Endothelial cell of umbilical vein (primary cell): ENCODE results near the gene DPM2. TPM values are rescaled to one million over a fixed set of nuclear protein-coding genes. Genes with fewer than 3 reads are reported as not detected.
A peak's percentile ranks its signal among the peaks of the same experiment; 100 is the strongest.

Experiments used
- BruUV-seq: library from RNA; stranded (reverse); fragments of 400-500 nt; replicated peaks from 2 replicates; lab custom pipeline; 2021; lab: Mats Ljungman, UMichigan
- CTCF ChIA-PET: fragments of 300-600, 350-600 bp; sonication (Branson Sonifier 250); formaldehyde crosslinking; loops from one replicate; lab custom pipeline; 2021; ENCODE audit warnings: antibody characterized with exemption, inconsistent platforms; lab: Charles Lee
- POLR2A ChIA-PET: fragments of 300-600, 350-600 bp; sonication (Branson Sonifier 250); formaldehyde crosslinking; loops from one replicate; lab custom pipeline; 2021; ENCODE audit warnings: antibody characterized with exemption, inconsistent platforms; lab: Charles Lee
- DNase-seq: peaks from one replicate; pipeline ENCODE4 v3.0.0-alpha.2; 2011; ENCODE audit warnings: low read depth, low spot score
- FAIRE-seq: peaks from 2 replicates; lab custom pipeline; 2011; peaks lifted over from hg19 to GRCh38; lab: Jason Lieb, UNC
- H2AFZ ChIP-seq: 2 replicates; pipeline ENCODE4 v1.6.0; 2012; ENCODE audit warnings: low read depth, low read length, control low read depth, inconsistent platforms
- H3K27ac ChIP-seq: 2 replicates; pipeline ENCODE4 v1.5.1; 2011; ENCODE audit warnings: low read depth, mild to moderate bottlenecking, control low read depth, low read length, moderate library complexity; ENCODE audit not compliant: insufficient read depth
- H3K27me3 ChIP-seq, 2 experiments: 2 replicates each; pipeline versions ENCODE4 v1.6.0 to v1.6.1; 2011; ENCODE audit warnings: low read length in 2 of 2, mixed read lengths in 1 of 2; ENCODE audit not compliant: control insufficient read depth in 2 of 2, insufficient read depth in 2 of 2
- H3K36me3 ChIP-seq, 2 experiments: 2 replicates in 1 of 2; 3 replicates in 1 of 2; pipeline ENCODE4 v1.5.1; 2011; ENCODE audit warnings: low read length in 2 of 2, mild to moderate bottlenecking in 1 of 2, moderate library complexity in 1 of 2; ENCODE audit not compliant: control insufficient read depth in 2 of 2, insufficient read depth in 2 of 2; ENCODE audit errors: extremely low read depth in 1 of 2
- H3K4me1 ChIP-seq: 3 replicates; pipeline ENCODE4 v1.5.1; 2011; ENCODE audit warnings: mild to moderate bottlenecking, low read length; ENCODE audit not compliant: control insufficient read depth, insufficient read depth; ENCODE audit errors: extremely low read depth
- H3K4me2 ChIP-seq: 2 replicates; pipeline ENCODE4 v1.6.1; 2011; ENCODE audit warnings: low read length, control low read depth, mixed read lengths; ENCODE audit not compliant: insufficient read depth
- H3K4me3 ChIP-seq, 3 experiments: fragments of 200-600 bp in 1 of 3; sonication (generic), shearing (Covaris generic) in 1 of 3; replicated peaks in 1 of 3; 2 replicates each; pipeline ENCODE4 v1.5.1; 2011 to 2016; ENCODE audit warnings: control low read depth in 3 of 3, low read length in 3 of 3, mild to moderate bottlenecking in 2 of 3, inconsistent platforms in 1 of 3, low read depth in 1 of 3, moderate library complexity in 1 of 3; ENCODE audit not compliant: insufficient read depth in 1 of 3
- H3K79me2 ChIP-seq: 2 replicates; pipeline ENCODE4 v1.6.0; 2012; ENCODE audit warnings: low read length, inconsistent platforms; ENCODE audit not compliant: control insufficient read depth, insufficient read depth
- H3K9ac ChIP-seq: replicated peaks from 2 replicates; pipeline ENCODE3; 2011; ENCODE audit warnings: low read length, control low read depth; ENCODE audit not compliant: insufficient read depth; ENCODE audit errors: extremely low read depth
- H3K9me1 ChIP-seq: replicated peaks from 3 replicates; pipeline ENCODE4 v1.6.0; 2011; ENCODE audit warnings: mild to moderate bottlenecking, low read length; ENCODE audit not compliant: control insufficient read depth, insufficient read depth; ENCODE audit errors: extremely low read depth
- H3K9me3 ChIP-seq: replicated peaks from 2 replicates; pipeline ENCODE4 v1.5.1; 2012; ENCODE audit warnings: low read length, inconsistent platforms; ENCODE audit not compliant: control insufficient read depth, insufficient read depth
- H4K20me1 ChIP-seq: replicated peaks from 2 replicates; pipeline ENCODE3; 2011; ENCODE audit warnings: mild to moderate bottlenecking, low read length; ENCODE audit not compliant: control insufficient read depth, insufficient read depth; ENCODE audit errors: extremely low read depth
- EZH2 ChIP-seq: IDR thresholded peaks from 2 replicates; pipeline ENCODE4 v1.6.1; 2012; ENCODE audit warnings: borderline replicate concordance, low read depth, mild to moderate bottlenecking, moderate library complexity, low read length, inconsistent platforms; ENCODE audit not compliant: severe bottlenecking
- FOS ChIP-seq: IDR thresholded peaks from 2 replicates; pipeline ENCODE4 v1.6.1; 2011; ENCODE audit warnings: mild to moderate bottlenecking, low read length, moderate library complexity, borderline replicate concordance; ENCODE audit not compliant: insufficient read depth
- GATA2 ChIP-seq: IDR thresholded peaks from 2 replicates; pipeline ENCODE4 v1.7.0; 2011; ENCODE audit warnings: low read depth, mild to moderate bottlenecking, moderate library complexity, mixed read lengths, low read length; ENCODE audit not compliant: insufficient read length, insufficient read depth
- JUN ChIP-seq: IDR thresholded peaks from 2 replicates; pipeline ENCODE4 v1.6.1; 2011; ENCODE audit warnings: borderline replicate concordance, low read depth; ENCODE audit not compliant: insufficient read length, insufficient read depth
- MYC ChIP-seq: IDR thresholded peaks from one replicate; pipeline ENCODE4 v1.6.1; 2011; ENCODE audit warnings: mild to moderate bottlenecking, low read depth, low read length
- POLR2A ChIP-seq: IDR thresholded peaks from 2 replicates; pipeline ENCODE4 v1.6.1; 2012; ENCODE audit warnings: low read depth, mild to moderate bottlenecking, control low read depth, low read length
- POLR2AphosphoS5 ChIP-seq: IDR thresholded peaks from 2 replicates; pipeline ENCODE4 v1.6.1; 2012; ENCODE audit warnings: low read depth, mild to moderate bottlenecking, control low read depth, low read length, moderate library complexity; ENCODE audit not compliant: insufficient read depth
- dilution Hi-C: fragments of 300-500 bp; cut with MboI; formaldehyde crosslinking; loops from one replicate; pipeline ENCODE4 v1.15.0; 2019; ENCODE audit warnings: low sequenced_read_pairs; ENCODE audit not compliant: extremely low pct_ligation_motif_present
- intact Hi-C: fragments of 100-400 bp; cut with micrococcal nuclease; formaldehyde crosslinking; loops from one replicate; pipeline ENCODE4 v1.10.0; 2022
- polyA plus RNA-seq, 4 experiments: library from polyadenylated mRNA; depleted of rRNA in 3 of 4; stranded (reverse) in 3 of 4; unstranded in 1 of 4; fragments of >200 nt; gene quantifications; 2 replicates each; pipeline versions ENCODE4 v1.2.1 to v1.2.3, GENCODE V29; 2011 to 2012; ENCODE audit warnings: missing spikeins in 1 of 4
- total RNA-seq: library from RNA; stranded (reverse); gene quantifications from 2 replicates; pipeline ENCODE4 v1.2.3, GENCODE V29; 2021
- TF ChIP-seq, protein P1 (sequence below), 2 donors: IDR thresholded peaks; 1 replicate in 1 of 2; 2 replicates in 1 of 2; pipeline ENCODE4 v1.5.1; 2011; ENCODE audit warnings: low read length in 2 of 2, mild to moderate bottlenecking in 2 of 2, moderate library complexity in 2 of 2, control low read depth in 1 of 2, inconsistent platforms in 1 of 2, low read depth in 1 of 2; ENCODE audit not compliant: insufficient read depth in 1 of 2; ENCODE audit errors: extremely low read depth in 1 of 2
- TF ChIP-seq, protein P2 (sequence below): IDR thresholded peaks from 2 replicates; pipeline ENCODE4 v1.6.1; 2011; ENCODE audit not compliant: insufficient read depth, insufficient read length

Gene DPM2
- total and polyA plus RNA-seq, 2 donors (not counting 3 experiments of a cell fraction or from before 2014, with no cell fraction given): 47.9 to 63.9 TPM

DNA sequence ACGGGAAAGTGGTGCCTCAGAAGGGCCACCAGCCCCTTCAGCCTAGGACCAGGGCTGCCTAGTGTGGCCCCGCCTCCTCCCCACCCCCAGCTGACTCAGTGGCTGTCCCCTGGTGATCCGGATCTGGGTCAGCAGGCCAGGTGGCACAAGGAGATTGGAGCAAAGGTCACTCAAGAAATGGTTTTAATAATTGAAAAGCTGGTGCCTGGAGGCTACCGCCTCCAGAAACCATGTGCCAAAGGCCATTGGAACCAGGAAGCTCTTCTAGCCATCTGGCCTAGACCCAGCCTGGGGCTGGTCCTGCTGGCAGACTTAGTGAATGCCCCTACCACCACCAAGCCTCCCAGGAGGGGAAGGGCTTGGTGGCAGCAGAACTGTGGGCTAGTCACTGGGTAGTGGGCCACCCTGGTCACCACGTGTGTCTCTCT is 22.3 kb downstream of the DPM2 start:
- H3K9ac ChIP-seq: no peak overlapping the region
- intact Hi-C loops (loop anchor here (5.0 to 10.0 kb wide), 2 partner anchors 391 to 413 kb away; no protein-coding TSS in a partner anchor), dilution Hi-C loops (no loop called here)
- peaks cover 12% of the 10 kb centered on the region for H3K79me2 ChIP-seq
- no TSS peak for BruUV-seq
- FAIRE-seq (no peak), DNase-seq (no peak)
- no peaks in the 10 kb centered on the region for H3K27me3 ChIP-seq
- no peaks in the 10 kb centered on the region for H3K9me3 ChIP-seq
- POLR2A ChIA-PET: no interaction called here
- no peak overlapping the region for H3K4me2 ChIP-seq
- CTCF ChIA-PET: interaction anchor here (1.2 to 2.3 kb wide), 3 partner anchors 8 to 181 kb away, joined by 3 to 9 read pairs (median 6); partner anchors contain the start of genes ST6GALNAC6 and TOR2A
- TF ChIP-seq, protein P1, sequence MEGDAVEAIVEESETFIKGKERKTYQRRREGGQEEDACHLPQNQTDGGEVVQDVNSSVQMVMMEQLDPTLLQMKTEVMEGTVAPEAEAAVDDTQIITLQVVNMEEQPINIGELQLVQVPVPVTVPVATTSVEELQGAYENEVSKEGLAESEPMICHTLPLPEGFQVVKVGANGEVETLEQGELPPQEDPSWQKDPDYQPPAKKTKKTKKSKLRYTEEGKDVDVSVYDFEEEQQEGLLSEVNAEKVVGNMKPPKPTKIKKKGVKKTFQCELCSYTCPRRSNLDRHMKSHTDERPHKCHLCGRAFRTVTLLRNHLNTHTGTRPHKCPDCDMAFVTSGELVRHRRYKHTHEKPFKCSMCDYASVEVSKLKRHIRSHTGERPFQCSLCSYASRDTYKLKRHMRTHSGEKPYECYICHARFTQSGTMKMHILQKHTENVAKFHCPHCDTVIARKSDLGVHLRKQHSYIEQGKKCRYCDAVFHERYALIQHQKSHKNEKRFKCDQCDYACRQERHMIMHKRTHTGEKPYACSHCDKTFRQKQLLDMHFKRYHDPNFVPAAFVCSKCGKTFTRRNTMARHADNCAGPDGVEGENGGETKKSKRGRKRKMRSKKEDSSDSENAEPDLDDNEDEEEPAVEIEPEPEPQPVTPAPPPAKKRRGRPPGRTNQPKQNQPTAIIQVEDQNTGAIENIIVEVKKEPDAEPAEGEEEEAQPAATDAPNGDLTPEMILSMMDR (IDR thresholded peaks at IDR 0.05; ENCODE audit: extremely low read depth in 1 of 2, insufficient read depth in 1 of 2, low read depth in 1 of 2, low read length in 2 of 2): no peak
- TF ChIP-seq MYC (no peak), GATA2 (no peak), FOS (no peak), POLR2AphosphoS5 (no peak), EZH2 (no peak), POLR2A (no peak), JUN (no peak)
- TF ChIP-seq, protein P2, sequence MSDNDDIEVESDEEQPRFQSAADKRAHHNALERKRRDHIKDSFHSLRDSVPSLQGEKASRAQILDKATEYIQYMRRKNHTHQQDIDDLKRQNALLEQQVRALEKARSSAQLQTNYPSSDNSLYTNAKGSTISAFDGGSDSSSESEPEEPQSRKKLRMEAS: no peak
- H4K20me1 ChIP-seq: no peaks in the 10 kb centered on the region
- H3K4me3 ChIP-seq: no peak overlapping the region
- peaks cover 0 to 19% of the 10 kb centered on the region in 2 experiments for H3K36me3 ChIP-seq
- H3K27ac ChIP-seq: peak overlapping the region; percentile 22
- H2AFZ ChIP-seq: no peak overlapping the region
- peaks cover 35% of the 10 kb centered on the region for H3K4me1 ChIP-seq
- no peaks in the 10 kb centered on the region for H3K9me1 ChIP-seq
